ENCODE data around the gene CMTM8.

DNA sequence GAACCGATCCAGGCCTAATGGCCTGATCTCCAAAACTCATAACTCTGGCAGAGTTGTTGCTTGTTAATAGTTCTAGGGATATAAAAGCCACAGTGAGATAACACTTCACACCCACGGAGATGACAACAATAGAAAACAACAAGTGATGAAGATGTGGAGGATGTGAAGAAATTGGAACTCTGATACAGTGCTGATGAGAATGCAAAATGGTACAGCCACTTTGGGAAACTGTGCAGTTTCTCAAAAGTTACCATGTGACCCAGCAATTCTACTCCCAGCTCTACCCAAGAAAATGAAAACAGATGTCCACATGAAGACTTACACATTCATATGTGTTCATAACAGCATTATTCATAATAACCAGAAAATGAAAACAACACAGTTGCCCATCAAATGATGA, 157.0 kb downstream of the CMTM8 start:
- TF ChIP-seq EED (IDR thresholded peaks at IDR 0.05; ENCODE audit: low read depth), result no peak
- TF ChIP-seq, protein P1, sequence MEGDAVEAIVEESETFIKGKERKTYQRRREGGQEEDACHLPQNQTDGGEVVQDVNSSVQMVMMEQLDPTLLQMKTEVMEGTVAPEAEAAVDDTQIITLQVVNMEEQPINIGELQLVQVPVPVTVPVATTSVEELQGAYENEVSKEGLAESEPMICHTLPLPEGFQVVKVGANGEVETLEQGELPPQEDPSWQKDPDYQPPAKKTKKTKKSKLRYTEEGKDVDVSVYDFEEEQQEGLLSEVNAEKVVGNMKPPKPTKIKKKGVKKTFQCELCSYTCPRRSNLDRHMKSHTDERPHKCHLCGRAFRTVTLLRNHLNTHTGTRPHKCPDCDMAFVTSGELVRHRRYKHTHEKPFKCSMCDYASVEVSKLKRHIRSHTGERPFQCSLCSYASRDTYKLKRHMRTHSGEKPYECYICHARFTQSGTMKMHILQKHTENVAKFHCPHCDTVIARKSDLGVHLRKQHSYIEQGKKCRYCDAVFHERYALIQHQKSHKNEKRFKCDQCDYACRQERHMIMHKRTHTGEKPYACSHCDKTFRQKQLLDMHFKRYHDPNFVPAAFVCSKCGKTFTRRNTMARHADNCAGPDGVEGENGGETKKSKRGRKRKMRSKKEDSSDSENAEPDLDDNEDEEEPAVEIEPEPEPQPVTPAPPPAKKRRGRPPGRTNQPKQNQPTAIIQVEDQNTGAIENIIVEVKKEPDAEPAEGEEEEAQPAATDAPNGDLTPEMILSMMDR (IDR thresholded peaks at IDR 0.05 in 2 of 3, conservative IDR thresholded peaks at IDR 0.05 in 1 of 3; ENCODE audit: control insufficient read depth in 2 of 3, extremely low read depth in 1 of 3, insufficient read depth in 1 of 3, low read depth in 3 of 3, low read length in 3 of 3), result no peak
- TF ChIP-seq EGR1 (IDR thresholded peaks at IDR 0.05; ENCODE audit: borderline replicate concordance in 1 of 2, low read depth in 2 of 2, low read length in 2 of 2), result no peak
- no peak for TF ChIP-seq ZBTB11 (CRISPR knock-in tag; IDR thresholded peaks at IDR 0.05)
- no peak for TF ChIP-seq YY1 (IDR thresholded peaks at IDR 0.05; ENCODE audit: low read depth, low read length)
